Measurements from ENCODE around the gene TRIM2.

Gene TRIM2

GRCh38 chr4:153209410-153209809, 5.2 kb downstream of the TRIM2 start:
- Histone ChIP-seq H3K9me3 (ENCODE audit: control insufficient read depth, low read length) (no peaks in the 10 kb centered on the region), H3K4me3 (ENCODE audit: extremely low read depth, insufficient read depth, low read length, poor library complexity, severe bottlenecking) (no peak overlapping the region), H3K27ac (ENCODE audit: low read depth, low read length, severe bottlenecking) (no peak overlapping the region), H3K4me1 (ENCODE audit: control insufficient read depth, insufficient read depth, low read length, poor library complexity, severe bottlenecking) (peaks cover 22% of the 10 kb centered on the region), H3K36me3 (ENCODE audit: control insufficient read depth, insufficient read depth, low read length) (no peaks in the 10 kb centered on the region)
- 0 to 60% methylated on average over 1 of the region's 5 CpGs for WGBS, 2 experiments (ENCODE audit: insufficient coverage in 2 of 2)

GRCh38 chr4:153210727-153211126, 6.5 kb downstream of the TRIM2 start:
- WGBS, 2 experiments (ENCODE audit: insufficient coverage in 2 of 2), result no CpG with 5 or more reads among the region's 1 CpG
- Histone ChIP-seq H3K27ac (ENCODE audit: low read depth, low read length, severe bottlenecking) (no peak overlapping the region), H3K36me3 (ENCODE audit: control insufficient read depth, insufficient read depth, low read length) (no peaks in the 10 kb centered on the region), H3K9me3 (ENCODE audit: control insufficient read depth, low read length) (no peaks in the 10 kb centered on the region), H3K4me3 (ENCODE audit: extremely low read depth, insufficient read depth, low read length, poor library complexity, severe bottlenecking) (no peak overlapping the region), H3K4me1 (ENCODE audit: control insufficient read depth, insufficient read depth, low read length, poor library complexity, severe bottlenecking) (peaks cover 11% of the 10 kb centered on the region)

- Histone ChIP-seq H3K9me3 (ENCODE audit: control insufficient read depth, low read length) (no peaks in the 10 kb centered on the region), H3K4me1 (ENCODE audit: control insufficient read depth, insufficient read depth, low read length, poor library complexity, severe bottlenecking) (peaks cover 1% of the 10 kb centered on the region)
Measured at GRCh38 chr4:153211986-153212728, 7.9 kb downstream of the TRIM2 start.

GRCh38 chr4:153212736-153213135, 8.5 kb downstream of the TRIM2 start:
- Histone ChIP-seq H3K36me3 (ENCODE audit: control insufficient read depth, insufficient read depth, low read length) (no peaks in the 10 kb centered on the region), H3K4me3 (ENCODE audit: extremely low read depth, insufficient read depth, low read length, poor library complexity, severe bottlenecking) (no peak overlapping the region), H3K27ac (ENCODE audit: low read depth, low read length, severe bottlenecking) (no peak overlapping the region), H3K4me1 (ENCODE audit: control insufficient read depth, insufficient read depth, low read length, poor library complexity, severe bottlenecking) (no peaks in the 10 kb centered on the region), H3K9me3 (ENCODE audit: control insufficient read depth, low read length) (no peaks in the 10 kb centered on the region)
- whole genome bisulfite sequencing, 2 experiments (ENCODE audit: insufficient coverage in 2 of 2), result 67 to 82% methylated on average over 1 of the region's 1 CpG

More at GRCh38 chr4:153211986-153212728, 7.9 kb downstream of the TRIM2 start:
- Histone ChIP-seq H3K4me3 (ENCODE audit: extremely low read depth, insufficient read depth, low read length, poor library complexity, severe bottlenecking) (no peak overlapping the region), H3K36me3 (ENCODE audit: control insufficient read depth, insufficient read depth, low read length) (no peaks in the 10 kb centered on the region), H3K27ac (ENCODE audit: low read depth, low read length, severe bottlenecking) (no peak overlapping the region)
- WGBS, 2 experiments (ENCODE audit: insufficient coverage in 2 of 2), result 76 to 88% methylated on average over 3 to 4 of the region's 5 CpGs

GRCh38 chr4:153215921-153216320, 11.7 kb downstream of the TRIM2 start:
- Histone ChIP-seq H3K4me1 (ENCODE audit: control insufficient read depth, insufficient read depth, low read length, poor library complexity, severe bottlenecking) (no peaks in the 10 kb centered on the region), H3K4me3 (ENCODE audit: extremely low read depth, insufficient read depth, low read length, poor library complexity, severe bottlenecking) (no peak overlapping the region), H3K36me3 (ENCODE audit: control insufficient read depth, insufficient read depth, low read length) (no peaks in the 10 kb centered on the region), H3K9me3 (ENCODE audit: control insufficient read depth, low read length) (no peaks in the 10 kb centered on the region), H3K27ac (ENCODE audit: low read depth, low read length, severe bottlenecking) (no peak overlapping the region)

GRCh38 chr4:153216546-153216945, 12.3 kb downstream of the TRIM2 start:
- H3K9me3 ChIP-seq (ENCODE audit: control insufficient read depth, low read length), result no peaks in the 10 kb centered on the region
- H3K27ac ChIP-seq (ENCODE audit: low read depth, low read length, severe bottlenecking), result no peak overlapping the region
- no peaks in the 10 kb centered on the region for H3K36me3 ChIP-seq (ENCODE audit: control insufficient read depth, insufficient read depth, low read length)
- no peak overlapping the region for H3K4me3 ChIP-seq (ENCODE audit: extremely low read depth, insufficient read depth, low read length, poor library complexity, severe bottlenecking)
- H3K4me1 ChIP-seq (ENCODE audit: control insufficient read depth, insufficient read depth, low read length, poor library complexity, severe bottlenecking), result peaks cover 3% of the 10 kb centered on the region
- WGBS, 2 experiments (ENCODE audit: insufficient coverage in 2 of 2), result 53 to 100% methylated on average over 1 to 3 of the region's 4 CpGs

GRCh38 chr4:153217440-153217839, 13.2 kb downstream of the TRIM2 start:
- Histone ChIP-seq H3K27ac (ENCODE audit: low read depth, low read length, severe bottlenecking) (no peak overlapping the region), H3K4me1 (ENCODE audit: control insufficient read depth, insufficient read depth, low read length, poor library complexity, severe bottlenecking) (peaks cover 3% of the 10 kb centered on the region), H3K4me3 (ENCODE audit: extremely low read depth, insufficient read depth, low read length, poor library complexity, severe bottlenecking) (no peak overlapping the region), H3K9me3 (ENCODE audit: control insufficient read depth, low read length) (no peaks in the 10 kb centered on the region), H3K36me3 (ENCODE audit: control insufficient read depth, insufficient read depth, low read length) (no peaks in the 10 kb centered on the region)

- Histone ChIP-seq H3K4me3 (ENCODE audit: extremely low read depth, insufficient read depth, low read length, poor library complexity, severe bottlenecking) (no peak overlapping the region), H3K4me1 (ENCODE audit: control insufficient read depth, insufficient read depth, low read length, poor library complexity, severe bottlenecking) (peaks cover 3% of the 10 kb centered on the region), H3K27ac (ENCODE audit: low read depth, low read length, severe bottlenecking) (no peak overlapping the region), H3K9me3 (ENCODE audit: control insufficient read depth, low read length) (no peaks in the 10 kb centered on the region), H3K36me3 (ENCODE audit: control insufficient read depth, insufficient read depth, low read length) (no peaks in the 10 kb centered on the region)
- WGBS, 2 experiments (ENCODE audit: insufficient coverage in 2 of 2), result 94 to 100% methylated on average over 2 of the region's 3 CpGs
Measured at GRCh38 chr4:153218961-153219360, 14.7 kb downstream of the TRIM2 start.

GRCh38 chr4:153220682-153221395, 16.6 kb downstream of the TRIM2 start:
- H3K4me3 ChIP-seq (ENCODE audit: extremely low read depth, insufficient read depth, low read length, poor library complexity, severe bottlenecking), result no peak overlapping the region
- H3K27ac ChIP-seq (ENCODE audit: low read depth, low read length, severe bottlenecking), result no peak overlapping the region
- WGBS, 2 experiments (ENCODE audit: insufficient coverage in 2 of 2), result 100% methylated on average over 1 to 2 of the region's 5 CpGs
- peaks cover 9% of the 10 kb centered on the region for H3K9me3 ChIP-seq (ENCODE audit: control insufficient read depth, low read length)
- no peaks in the 10 kb centered on the region for H3K36me3 ChIP-seq (ENCODE audit: control insufficient read depth, insufficient read depth, low read length)
- peaks cover 3% of the 10 kb centered on the region for H3K4me1 ChIP-seq (ENCODE audit: control insufficient read depth, insufficient read depth, low read length, poor library complexity, severe bottlenecking)

- no peaks in the 10 kb centered on the region for H3K36me3 ChIP-seq (ENCODE audit: control insufficient read depth, insufficient read depth, low read length)
- peak overlapping the region; percentile 54 for H3K4me3 ChIP-seq (ENCODE audit: extremely low read depth, insufficient read depth, low read length, poor library complexity, severe bottlenecking)
- H3K9me3 ChIP-seq (ENCODE audit: control insufficient read depth, low read length), result peaks cover 9% of the 10 kb centered on the region
- peaks cover 3% of the 10 kb centered on the region for H3K4me1 ChIP-seq (ENCODE audit: control insufficient read depth, insufficient read depth, low read length, poor library complexity, severe bottlenecking)
- 21 to 23% methylated on average over 22 to 27 of the region's 30 CpGs for WGBS, 2 experiments (ENCODE audit: insufficient coverage in 2 of 2)
- H3K27ac ChIP-seq (ENCODE audit: low read depth, low read length, severe bottlenecking), result peak overlapping the region; percentile 96
Measured at GRCh38 chr4:153221783-153222706, 17.8 kb downstream of the TRIM2 start.

Data from mesodermal cell (in vitro differentiated cells).